Inflammatory macrophage treated with lipopolysaccharide for 1 hour (primary cell): ENCODE results near the gene ABHD12.
"Not testable (repeated sequence)": the region's sequence is repeated elsewhere in the genome, so short reads cannot be mapped to it uniquely, and the experiment has no call there.

ENCODE experiments used
- DNase-seq, 2 donors: peaks; one replicate each; pipeline ENCODE4 v3.0.0-alpha.2; 2020 to 2022

ABHD12 gene

DNA sequence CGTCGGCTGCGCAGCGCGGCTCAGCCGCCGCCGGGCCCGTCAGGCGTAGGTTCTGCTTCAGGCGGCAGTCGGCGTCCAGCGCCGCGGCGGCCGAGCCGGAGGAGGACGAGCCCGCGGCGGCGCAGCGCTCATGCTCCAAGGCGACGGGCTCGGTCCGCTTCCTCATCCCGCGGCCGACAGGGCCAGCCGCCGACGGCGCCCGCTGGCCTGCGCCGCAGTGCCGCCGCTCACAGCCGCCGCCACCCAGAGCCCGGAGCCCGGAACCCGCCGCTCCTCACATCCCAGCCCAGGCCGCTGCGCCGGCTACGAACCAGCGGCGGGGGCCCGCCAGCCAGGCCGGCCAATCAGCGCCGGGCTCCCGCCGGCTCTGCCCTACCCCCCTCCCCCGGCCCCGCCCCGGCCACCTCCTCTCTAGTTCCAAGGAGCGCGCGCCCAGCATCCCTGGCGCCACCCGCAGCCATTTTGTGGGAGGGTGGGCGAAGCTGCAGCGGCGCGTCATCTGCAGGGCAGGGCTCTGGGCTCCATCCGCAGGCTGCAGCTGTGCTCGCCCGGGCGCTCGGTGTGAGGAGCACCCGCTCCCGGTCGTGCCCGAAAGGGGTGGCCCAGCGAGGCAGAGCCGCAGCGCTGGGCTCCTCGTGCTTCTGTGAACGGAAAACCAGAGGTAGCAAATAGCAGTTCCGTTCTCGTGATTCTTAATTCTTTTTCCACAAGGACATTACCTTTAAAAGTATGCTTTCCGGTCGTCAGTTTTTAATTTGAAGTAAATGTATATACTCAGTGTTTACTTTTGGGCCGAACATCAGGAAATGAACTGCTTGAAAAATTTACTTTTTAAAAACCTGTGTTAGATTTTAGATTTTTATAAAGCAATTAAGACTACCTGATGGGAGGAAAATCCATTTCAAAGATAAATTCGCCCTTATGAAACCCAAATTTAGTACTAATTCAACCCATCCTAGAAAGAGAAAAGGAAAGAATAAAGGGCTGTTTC, at the start of gene ABHD12:
Gene ABHD12 (minus strand): TSS at position 298 of the 991 bp plus-strand sequence. CDS start 132 bp downstream, at position 166.
- DNase-seq, result peak; percentile 94 to 96

DNA sequence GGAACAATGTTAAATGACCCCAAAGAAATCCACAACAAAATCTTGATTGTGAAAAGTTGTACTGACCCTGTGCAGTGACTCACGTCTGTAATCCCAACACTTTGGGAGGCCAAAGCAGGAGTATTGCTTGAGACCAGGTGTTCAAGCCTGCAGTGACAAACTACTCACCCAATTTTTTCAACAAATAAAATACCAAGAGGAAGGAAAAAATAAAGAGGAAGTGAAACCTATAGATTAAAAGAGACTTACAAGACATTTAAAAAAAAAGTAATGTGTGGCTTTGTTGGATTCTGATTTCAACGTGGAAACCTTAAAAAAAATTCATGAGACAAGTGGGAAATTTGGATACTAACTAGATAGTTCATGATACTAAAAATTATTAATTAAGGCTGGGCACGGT, 48.7 kb upstream of the ABHD12 start:
- DNase-seq, result peak; percentile 24 to 38

GRCh38 chr20:25437153-25437581, 46.5 kb upstream of the ABHD12 start:
- no peak for DNase-seq

- no peak for DNase-seq
These were observed 33.9 kb upstream of the ABHD12 start for GRCh38 chr20:25424536-25424935.

DNA sequence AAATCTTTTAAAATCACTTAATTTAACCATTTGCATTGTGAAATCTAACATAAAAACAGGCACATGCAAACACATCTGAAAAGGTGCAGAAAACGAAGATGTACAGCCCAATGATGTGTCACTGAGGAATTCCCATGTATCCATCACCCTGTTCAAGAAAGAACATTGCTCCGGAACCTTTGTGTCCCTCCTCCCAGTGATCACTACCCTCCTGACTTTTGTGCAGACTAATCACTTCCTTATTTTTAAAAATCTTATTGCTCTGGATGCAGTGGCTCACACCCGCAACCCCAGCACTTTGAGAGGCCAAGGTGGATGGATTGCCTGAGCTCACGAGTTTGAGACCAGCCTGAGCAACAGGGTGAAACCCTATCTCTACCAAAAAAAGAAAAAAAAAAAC, 31.4 kb upstream of the ABHD12 start:
- peak in 1 of 2 donors; percentile 14 for DNase-seq

DNA sequence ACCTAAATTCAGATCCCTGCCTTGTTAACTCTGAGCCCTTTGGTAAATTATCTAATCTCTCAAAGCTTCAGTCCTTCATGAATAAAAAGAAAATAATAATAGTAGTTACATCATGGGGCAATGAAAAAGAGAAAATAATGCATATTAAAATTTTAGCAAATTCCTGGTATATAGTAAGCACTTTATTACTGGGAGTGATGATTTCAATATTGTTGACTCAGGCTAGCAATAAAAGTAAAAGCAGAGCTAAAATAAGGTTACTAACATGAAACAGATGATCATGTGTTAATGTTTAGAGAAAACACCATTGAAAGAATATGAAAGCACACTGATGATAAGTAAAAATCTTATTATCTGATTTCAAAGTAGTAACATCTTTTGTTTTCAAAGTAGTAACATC, 30.5 kb upstream of the ABHD12 start:
- DNase-seq, result no peak

- DNase-seq, result peak in 1 of 2 donors; percentile 50
These were observed 28.1 kb upstream of the ABHD12 start for GRCh38 chr20:25418776-25419175.

- no peak for DNase-seq
These were observed 18.3 kb upstream of the ABHD12 start for GRCh38 chr20:25408890-25409289.

DNA sequence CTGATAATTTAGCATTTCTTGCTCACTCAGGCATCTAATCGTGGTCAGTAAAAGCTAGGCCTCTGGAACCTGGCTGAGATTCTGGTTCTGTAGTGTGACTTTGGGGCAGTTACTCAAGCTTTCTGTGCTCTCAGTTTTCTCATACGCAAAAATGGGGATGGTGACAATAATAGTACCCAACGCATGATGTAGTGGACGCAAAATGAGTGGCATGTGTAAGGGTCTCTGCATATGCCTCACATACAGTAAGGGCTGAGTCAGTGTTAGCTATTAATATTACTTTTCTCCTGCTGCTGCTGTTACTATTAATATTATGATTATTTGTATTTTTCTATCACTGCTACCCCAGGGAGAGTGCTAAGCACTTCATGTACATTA, 17.5 kb upstream of the ABHD12 start:
- no peak for DNase-seq

GRCh38 chr20:25407311-25408169, 16.9 kb upstream of the ABHD12 start, which contains the start of gene GINS1:
GINS1 (plus strand) TSS chr20:25407673; CDS start chr20:25407821, 148 bp downstream.
- peak; percentile 88 to 89 for DNase-seq

DNA sequence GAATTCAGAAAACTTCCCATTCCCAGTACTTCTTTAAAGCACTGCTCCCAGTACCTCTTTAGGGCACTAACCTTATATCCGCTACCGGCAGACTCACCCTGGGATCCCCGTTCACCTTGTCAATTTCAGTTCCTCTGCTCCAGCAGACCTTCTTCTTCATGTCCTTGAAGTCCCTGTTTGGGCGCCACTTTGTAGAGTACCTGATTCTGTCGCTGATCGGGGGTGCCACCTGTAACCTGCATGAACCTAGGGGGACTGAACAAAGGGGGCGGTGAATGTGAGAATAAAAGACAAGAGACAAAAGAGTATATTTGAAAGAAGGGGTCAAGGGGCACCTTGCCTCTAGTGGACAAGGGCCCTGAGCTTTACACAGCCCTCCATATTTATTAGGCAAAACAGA, 11.9 kb upstream of the ABHD12 start:
- DNase-seq, result no peak

- DNase-seq, result not testable (repeated sequence)
These were observed 9.7 kb upstream of the ABHD12 start for GRCh38 chr20:25400291-25400732.

DNA sequence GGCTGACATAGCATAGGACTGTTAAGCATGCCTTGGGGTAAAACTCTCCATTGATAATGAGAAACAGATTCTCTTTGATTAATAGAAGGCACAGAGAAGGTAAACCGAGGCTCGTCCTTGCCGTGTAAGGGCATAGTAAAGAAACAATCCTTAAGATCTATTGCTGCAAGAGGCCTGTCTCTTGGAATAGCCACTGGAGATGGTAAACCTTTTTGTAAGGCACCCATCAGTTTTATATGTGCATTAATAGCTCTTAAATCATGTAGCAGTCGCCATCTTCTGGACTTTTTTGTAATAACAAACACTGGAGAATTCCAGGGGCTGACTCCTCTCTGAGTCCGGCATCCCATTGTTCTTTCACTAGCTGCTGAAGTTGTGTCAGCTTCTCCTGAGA, 8.4 kb upstream of the ABHD12 start:
- peak; percentile 44 to 82 for DNase-seq

- DNase-seq, result peak; percentile 17 to 24
These were observed 7.9 kb upstream of the ABHD12 start for GRCh38 chr20:25398376-25399036.

GRCh38 chr20:25397821-25398220, 7.2 kb upstream of the ABHD12 start:
- no peak for DNase-seq

DNA sequence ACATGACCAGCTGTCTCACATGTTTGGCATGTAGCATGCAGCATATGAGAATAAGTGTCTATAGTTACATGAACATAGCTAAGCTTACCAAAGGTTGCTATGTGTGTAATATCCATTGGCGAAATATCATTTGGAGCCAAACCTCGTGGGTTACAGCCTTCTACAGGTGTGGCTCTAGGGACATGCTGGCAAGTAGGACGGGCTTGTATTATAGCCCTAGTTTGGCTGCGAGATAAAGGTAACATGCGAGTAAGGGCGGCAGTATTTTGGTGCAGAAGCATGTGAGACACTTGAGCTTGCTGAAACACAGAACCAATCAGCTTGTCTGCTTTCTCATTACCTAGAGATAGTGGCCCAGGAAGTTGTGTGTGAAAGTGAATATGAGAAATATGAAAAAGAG, 6.5 kb upstream of the ABHD12 start:
- no peak for DNase-seq

DNA sequence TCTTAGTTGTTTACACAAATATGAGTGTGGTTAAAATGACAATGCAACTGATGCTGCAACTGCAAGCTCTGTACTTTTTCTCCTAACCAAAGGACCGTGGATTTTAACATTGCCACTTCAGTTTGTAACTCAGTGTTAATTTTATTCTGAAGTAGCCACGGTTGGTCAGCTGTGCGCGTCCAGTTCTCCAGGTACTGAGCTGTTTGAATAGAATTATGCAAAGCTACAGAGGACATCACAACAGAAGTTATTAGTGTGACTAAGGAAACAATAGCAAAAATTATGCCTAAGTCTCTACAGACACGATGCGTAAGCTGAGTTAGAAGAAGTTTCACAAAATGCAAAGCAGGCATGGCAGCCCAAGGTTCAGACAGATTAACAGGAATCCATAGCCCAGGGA, 4.4 kb upstream of the ABHD12 start:
- no peak for DNase-seq

DNA sequence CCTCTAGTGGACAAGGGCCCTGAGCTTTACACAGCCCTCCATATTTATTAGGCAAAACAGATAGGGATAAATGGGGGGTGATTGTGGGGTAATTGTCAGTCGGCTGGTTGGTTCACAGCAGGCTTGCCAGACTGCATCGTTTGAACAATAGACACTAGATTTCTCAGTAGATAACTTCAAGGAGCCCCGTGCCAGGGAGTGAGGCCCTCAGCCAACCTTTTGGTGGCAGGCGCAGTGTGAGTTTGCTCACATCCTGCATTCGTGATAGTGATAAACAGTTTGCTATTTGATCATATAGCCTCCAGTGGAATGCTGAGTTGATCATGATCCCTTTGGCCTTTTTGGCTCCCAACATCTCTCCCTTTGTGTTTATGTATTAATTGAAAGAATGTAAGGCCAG, 3.6 kb upstream of the ABHD12 start:
- no peak for DNase-seq

DNA sequence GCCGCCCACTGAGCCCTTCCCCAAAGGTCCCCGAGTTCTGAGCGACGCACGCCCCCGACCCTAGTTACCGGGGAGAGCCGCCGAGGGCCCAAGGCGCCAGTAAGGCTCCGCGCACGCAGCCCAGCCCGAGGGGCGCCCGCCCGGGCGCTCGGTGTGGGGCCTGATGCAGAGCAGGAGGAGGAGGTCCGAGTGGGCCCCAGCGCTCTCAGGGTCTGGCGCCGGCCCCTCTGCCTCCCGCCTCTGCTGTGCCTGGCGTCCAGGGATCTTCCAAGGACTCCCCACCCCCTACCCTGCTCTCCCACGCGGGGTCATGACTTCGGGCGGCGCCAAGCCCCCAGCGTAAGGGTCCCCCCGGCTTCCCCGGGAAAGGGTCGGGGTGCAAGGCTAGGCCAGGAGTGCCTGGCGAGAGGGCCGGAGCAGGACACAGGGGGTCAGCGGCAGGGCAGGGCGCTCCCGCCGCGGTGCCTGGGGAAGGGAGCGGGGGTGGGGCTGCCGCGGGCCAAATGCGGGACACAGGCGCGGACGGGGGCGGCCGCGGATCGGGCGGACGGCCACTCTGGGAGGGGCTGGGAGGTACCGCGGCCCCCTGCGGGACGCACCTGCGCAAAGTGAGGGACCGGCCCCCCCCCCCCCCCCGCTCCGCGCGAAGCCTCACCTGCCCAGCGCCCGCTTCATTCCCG, 637 bp downstream of the ABHD12 start:
- no peak for DNase-seq

GRCh38 chr20:25389401-25389857, 1.2 kb downstream of the ABHD12 start:
- peak in 1 of 2 donors; percentile 14 for DNase-seq

DNA sequence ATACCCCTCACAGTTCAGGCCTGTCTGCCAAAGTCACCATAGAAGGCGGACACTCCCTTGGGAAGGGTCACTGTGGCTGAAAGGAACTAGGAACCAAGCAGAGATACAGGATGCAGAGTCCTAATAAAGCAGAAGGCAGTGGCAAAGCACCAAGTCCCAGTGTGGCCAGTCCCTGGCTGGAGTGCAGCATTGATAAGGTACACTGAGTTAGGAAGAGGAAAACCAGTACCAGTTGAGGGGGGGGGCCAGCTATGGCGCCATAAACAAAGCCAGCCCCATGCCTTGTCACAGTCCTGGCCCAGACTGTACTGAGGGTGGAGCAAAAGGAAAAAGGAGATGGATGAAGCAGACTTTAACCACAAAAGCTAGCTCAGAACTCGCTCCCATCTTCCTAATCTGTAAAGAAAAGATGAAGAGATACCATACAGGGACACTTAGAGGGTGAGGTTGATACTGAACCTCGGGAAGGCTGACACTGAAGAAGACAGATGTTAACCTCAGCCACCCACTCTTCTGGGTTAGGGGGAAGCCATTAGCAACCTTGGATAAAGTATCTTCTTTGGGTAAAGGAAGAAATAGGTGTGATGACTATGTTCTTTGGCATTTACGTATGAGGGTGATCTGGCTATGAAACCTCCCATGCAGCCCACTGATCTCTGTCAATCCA, 7.8 kb downstream of the ABHD12 start:
- no peak for DNase-seq
